ENCODE data around the gene ITSN2. TPM values are rescaled to one million over a fixed set of nuclear protein-coding genes. Genes with fewer than 3 reads are reported as not detected.

The ITSN2 gene
- total RNA-seq, 1 donor from 2014 or later = 49.6 TPM

DNA sequence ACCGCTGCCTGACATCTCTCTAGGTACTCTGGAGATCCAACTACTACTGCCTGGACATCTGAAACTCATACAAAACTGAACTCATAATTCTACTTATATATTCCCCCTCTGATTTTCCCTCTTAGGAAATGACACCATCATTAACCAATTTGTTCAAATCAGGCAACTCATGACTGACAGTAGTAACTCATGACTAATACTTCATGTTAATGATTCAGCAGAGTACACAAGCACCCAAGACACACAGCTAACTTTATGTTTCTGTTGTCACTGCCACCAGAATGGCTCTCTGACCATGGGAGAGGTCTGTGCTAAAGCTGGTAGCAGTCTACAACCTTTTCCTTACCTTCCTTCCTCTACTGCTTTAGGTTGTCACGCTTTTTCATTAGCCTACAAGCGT lies 91.1 kb downstream of the ITSN2 start:
- DNase-seq (ENCODE audit: low spot score) = no peak

DNA sequence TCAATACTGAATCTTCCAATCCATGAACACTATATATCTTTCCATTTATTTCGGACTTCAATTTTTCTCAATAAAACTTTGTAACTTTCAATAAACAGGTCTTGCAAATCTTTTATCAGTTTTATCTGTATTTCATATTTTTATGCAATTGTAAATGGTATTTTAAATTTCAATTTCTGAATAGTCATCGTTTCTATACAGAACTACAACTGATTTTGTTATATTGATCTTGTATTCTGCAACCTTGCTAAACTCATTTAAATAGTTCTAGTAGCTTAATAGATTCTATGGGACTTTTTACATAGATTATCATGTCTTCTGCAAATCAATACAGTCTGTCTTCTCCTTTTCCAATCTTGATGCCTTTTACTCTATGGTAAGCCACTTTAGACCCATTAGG lies 95.1 kb downstream of the ITSN2 start:
- no peak for DNase-seq (ENCODE audit: low spot score)

DNA sequence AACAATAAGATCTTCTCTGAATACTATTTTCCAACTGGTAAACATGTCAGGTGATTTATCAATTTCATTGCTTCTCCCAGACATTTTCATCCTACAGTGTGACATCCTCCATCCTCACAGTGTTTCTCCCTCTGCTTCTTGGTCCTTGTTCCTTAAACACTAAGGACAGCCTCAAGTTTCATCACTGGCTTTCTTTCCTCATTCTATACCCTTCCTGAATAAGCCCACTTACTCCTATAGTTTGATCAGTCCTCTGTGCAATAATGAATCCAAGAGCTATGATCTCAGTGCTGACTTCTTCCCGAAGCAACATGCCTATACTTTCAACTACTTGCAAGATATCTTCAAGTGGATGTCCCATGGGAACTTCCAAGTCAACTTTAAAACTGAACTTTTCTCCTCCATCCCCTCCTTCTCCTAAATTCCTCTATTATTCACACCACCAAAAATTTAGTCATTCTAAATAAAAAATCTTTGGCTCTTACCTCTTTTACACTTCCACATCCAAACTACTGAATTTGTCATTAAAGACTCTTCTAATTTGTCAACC lies 97.8 kb downstream of the ITSN2 start:
- DNase-seq (ENCODE audit: low spot score) = no peak

DNA sequence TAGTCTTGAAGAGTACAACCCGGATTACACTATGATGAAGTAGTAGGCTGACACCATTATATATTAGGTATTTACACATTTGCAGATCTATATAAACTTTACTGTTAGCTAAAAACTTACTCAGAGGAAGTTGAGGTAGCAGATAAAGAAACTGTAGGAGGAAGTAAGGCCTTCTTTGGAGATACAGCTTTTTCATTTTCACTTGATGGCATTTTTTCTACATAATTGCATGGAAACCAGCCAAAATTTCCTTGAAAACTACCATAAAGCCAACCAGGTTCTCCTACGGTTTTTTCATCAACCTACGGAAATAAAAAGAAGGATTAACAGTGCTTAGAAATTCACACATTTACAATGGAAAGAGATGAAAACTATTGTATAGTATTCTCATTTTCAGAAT lies 98.9 kb downstream of the ITSN2 start:
- DNase-seq (ENCODE audit: low spot score) = no peak

DNA sequence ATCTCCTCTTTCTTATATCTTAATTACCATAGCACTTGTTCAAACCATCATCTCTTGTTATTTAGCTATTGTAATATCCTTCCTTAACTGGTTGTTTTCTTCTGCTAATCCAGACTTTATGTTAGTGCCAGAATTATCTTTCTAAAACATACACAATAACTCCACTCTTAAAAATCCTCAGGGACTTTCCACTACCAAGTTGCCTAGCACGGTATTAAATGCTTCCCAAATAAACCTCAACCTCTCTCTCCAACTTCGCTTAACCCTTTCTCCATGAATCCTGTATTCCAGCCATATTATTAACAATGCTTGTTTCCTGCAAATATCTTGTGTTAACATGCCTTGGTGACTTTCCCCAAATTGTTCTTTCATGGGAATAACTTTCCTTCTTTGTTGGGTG lies 101.0 kb downstream of the ITSN2 start:
- DNase-seq (ENCODE audit: low spot score) = no peak

DNA sequence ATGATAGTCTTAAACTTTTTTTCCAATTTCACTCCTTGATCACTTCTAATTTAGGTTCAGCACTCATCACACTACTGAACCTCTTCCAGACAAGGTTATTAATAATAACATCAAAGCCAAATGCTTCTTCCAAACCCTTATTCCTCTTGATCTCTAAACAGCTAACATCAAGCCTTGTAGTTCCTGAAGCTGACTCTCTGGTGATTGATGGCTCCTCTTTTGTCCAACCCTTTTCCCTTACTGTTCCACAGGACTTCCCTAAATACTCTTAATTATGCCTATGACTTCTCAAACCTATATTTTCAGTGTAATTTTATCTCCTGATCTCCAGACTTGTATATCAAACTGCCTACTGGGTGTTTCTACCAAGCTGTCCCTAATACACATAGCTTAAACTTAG lies 101.6 kb downstream of the ITSN2 start:
- no peak for DNase-seq (ENCODE audit: low spot score)

DNA sequence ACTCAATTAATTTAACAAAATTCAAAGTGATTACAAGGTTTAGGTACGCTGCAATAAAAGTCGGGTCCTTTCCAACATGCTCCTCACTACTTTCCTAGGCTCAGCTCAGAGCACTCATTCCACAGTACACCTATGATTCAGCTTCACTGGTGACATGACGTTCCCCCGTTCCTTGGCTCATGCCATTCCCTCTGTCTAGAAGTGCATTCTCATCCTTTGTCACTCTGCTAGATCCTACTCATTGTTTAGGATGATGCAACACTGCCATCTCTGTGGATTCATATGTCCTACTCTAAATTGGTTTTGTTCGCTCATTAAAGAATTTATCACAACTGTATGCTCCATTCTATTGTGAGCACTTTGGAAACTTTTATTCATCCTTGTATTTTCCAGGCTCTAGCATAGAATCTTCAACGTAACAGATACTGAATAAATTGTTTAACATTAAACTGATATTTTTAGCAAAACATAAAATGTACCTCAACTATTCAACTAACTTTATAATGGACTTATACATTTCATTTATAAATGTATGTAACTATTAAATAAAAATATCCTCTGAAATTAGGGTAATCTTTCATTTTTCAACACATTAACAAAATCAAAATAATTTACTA lies 106.9 kb downstream of the ITSN2 start:
- DNase-seq (ENCODE audit: low spot score) = no peak

DNA sequence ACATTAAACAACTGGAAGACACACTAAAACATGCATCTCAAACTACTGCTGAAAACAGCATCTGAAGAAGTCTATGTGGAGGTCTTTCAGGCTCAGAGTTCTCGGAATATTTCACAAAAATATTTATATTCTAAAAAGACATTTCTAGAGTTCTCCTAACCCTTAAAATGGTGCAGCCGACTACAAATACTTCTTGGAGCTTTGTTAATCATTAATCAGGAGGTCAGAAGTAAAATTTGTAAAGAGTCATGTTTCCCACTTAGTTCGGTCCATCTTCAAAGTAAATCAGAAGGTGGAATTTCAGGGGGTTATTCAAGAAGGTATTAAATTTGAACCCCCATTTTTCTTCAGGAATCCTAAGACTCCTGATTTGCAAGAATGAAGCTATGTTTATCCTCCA lies 112.7 kb downstream of the ITSN2 start:
- no peak for DNase-seq (ENCODE audit: low spot score)

DNA sequence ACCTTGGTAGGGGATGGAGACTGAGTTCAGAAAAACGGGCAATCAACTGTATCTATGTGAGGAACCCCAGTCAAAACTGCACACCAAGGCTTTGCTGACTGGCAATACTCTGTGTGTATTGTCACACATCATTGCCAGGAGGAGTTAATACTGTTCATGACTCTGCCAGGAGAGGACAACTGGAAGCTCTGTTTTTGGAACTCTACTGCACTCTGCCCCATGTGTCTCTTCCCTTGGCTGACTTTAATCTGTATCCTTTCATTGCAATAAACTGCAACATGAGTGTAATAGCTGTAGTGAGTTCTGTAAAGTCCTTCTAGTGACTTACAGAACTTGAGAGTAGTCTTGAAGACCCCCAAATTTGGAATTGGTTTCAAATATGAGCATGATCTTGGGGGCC lies 113.2 kb downstream of the ITSN2 start:
- no peak for DNase-seq (ENCODE audit: low spot score)

DNA sequence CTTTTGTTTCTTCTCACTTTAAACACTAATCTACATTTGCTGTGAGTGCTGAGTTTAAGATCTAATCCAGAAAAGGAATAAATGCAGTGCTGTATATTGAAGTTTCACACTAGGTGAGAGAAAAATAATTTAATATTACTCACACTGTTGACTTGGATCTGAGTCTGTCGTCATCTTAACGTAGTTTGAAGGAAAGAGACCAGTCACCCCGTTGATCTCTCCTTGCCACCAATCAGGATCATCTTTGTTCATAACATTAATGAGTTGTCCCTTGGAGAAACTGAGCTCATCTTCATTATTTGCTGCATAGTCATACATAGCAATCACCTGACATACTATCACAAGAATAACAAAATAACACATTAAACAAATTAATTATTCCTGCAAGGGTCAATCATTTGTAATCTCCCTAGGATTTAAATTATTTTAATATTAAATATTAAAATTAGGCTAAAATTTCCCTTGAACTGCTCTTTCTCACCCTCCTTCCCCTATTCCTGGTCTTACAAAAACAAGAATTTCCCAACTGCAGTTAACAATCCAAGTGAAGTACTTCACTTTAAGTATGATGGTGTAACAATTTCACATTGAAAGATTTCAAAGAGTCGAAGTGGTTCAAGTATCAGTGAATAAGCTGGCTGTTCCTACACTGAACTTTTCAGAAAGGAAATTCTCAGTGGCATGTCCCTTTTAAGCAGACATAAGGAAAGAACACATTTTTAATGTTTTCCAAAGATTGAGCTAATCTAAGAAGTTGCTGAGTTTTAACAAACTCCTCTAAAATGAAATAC lies 114.2 kb downstream of the ITSN2 start:
- no peak for DNase-seq (ENCODE audit: low spot score)

DNA sequence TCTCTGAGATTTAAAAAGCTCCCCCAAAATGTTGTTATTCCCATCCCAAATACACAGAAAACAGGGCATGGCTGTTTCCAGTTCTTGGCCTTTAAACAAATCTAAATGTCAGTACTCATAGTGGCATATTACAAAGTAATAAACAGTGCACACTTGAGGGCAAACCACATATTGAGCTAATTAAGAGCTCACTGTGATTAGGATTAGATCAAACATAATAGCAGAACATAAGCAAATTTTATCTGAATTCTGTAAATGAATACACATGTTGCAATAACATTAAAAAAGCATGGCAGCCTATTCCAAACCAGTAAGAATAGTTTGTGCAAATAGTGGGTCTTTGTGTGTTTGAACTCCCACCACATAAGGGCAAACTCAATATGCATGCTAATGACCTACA lies 118.8 kb downstream of the ITSN2 start:
- DNase-seq (ENCODE audit: low spot score) = no peak

DNA sequence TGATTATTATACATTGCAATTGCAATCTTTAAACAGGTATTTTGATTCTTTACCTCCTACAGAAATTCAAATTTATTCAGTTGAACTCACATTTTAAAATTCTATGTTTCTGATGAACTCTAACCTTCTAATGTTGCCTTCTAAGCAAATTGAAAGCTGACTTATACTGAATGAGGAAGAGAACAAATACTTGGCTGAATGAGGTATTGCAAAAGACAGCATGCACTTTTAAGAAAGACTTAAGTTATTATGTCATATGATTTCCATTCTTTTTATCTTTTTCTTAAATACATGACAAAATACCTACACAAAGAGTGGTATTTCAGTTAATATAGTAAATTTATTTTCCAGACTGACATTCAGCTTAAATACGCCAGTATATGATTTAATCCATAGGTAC lies 120.8 kb downstream of the ITSN2 start:
- no peak for DNase-seq (ENCODE audit: low spot score)

DNA sequence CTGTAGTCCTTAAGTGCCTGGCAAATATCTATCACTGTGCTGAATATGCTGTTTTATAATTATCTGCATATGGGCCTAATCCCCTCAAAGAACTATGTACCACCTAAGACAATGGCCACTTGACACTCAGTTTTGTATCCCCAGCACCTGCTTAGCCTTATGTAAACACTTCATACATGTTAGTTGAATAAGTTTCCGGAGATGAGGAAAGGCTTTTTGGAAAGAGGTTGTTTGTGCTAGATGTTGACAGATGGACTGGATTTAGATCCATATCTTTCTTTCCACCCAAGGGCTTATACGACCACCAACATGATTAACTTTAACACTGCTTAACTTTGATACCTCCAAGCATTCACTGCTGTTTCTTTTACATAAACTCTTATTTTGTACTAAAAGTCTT lies 122.2 kb downstream of the ITSN2 start:
- no peak for DNase-seq (ENCODE audit: low spot score)

DNA sequence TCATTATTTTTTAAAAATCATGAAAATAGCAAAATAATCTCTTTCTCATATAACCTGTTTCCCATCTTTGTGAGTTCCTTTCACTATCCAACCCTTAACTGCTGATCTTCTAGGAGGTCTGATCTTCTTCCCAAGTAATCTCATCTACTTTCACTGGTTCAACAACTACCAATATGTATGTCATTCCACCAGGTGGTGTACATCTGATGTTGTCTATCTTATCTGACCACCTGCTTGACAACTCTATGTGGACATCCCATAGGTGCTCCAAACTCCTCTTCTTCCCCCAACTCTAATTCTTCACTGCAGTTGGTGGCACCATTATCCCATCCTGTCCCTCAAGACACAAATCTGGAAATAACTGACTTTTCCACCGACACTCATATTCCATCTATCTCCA lies 123.0 kb downstream of the ITSN2 start:
- DNase-seq (ENCODE audit: low spot score) = no peak

DNA sequence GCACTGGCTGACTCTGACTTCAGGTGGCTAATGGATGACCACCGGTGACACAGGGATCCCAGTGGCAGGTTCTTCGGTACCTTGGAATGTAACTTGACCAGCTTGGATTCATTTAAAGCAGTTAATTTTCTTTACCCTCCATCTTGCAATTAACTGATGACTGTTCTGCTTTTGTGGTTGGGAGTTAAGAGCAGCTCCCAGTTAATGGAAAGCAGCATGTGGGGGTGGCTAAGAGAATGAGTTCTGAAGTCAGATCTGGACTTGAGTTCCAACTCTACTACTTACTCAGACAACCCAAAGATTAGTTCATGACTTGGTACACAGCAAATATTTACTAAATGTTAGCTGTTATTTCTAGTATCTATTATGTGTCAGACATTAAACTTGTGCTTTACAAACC lies 127.0 kb downstream of the ITSN2 start:
- DNase-seq (ENCODE audit: low spot score) = no peak

DNA sequence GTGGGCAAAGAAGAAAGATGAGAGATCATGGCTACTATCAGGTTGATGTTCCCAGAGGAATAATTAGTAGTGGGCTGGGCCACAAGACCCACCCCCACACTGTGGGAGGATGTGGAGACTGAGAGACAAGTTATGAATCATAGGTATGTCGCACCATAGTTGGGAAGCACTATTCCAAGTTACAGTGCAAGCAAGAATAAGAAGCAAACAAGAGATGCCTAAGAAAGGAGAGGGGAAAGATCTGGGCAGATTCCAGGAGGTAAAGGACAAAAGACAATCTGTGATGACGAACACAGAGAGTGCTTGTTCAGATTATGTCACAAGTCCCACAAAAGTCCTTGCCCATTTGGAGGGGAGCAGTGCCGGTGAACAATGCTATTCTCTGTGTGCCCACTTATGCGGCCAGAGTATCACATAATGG lies 128.9 kb downstream of the ITSN2 start:
- DNase-seq (ENCODE audit: low spot score) = no peak

DNA sequence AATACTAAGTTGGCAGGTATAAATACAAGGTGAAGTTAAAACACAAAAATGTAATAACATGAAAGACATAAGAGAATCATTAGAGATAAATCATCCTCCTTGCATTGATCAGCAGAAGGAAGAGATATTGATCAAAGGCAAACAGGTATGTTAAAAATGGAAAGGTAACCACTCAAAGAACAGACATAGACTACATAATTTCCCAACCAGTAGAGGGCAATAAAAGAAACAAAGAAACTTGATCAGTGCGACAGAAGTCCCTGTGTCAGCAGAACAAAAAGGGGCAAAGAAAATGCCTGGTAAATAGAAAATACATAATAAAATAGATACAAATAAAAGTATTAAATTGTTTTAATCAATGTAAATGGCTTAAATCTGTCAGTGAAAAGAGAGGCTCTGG lies 131.9 kb downstream of the ITSN2 start:
- DNase-seq (ENCODE audit: low spot score) = no peak

DNA sequence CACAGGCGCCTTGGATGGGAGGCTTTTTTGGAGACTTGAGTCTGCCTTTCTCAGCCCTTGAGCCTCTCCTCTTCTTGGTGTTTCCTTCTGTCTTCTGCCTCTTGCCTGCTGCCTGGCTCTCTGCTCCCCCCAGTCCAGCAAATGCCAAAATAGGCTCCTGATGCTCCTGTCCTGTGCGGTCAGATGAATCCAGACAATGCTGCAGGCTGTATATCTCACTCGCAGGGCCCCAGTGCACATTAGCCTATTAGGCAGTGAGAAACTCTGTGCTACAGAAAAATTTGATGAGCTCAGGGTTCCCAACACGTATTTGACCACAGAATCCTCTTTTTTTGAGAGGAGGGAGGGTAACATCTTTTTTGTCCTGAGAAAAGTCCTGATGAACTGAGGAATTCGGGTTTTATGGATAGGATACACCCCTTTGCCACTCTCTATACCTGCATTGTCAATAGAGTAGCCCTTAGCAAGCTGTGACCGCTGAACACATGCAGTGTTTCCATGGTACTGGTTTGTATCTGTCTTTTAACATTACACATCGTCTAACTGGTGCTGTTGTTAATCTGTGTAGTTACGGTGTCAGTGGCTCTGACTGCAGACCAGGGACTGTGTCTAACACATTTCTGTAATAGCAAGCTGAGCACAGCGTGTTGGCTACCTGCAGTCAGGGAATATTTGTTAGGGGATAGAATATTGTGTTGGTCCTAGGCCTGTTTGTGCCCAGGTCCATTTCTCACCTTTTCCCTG lies 134.7 kb downstream of the ITSN2 start:
- no peak for DNase-seq (ENCODE audit: low spot score)

DNA sequence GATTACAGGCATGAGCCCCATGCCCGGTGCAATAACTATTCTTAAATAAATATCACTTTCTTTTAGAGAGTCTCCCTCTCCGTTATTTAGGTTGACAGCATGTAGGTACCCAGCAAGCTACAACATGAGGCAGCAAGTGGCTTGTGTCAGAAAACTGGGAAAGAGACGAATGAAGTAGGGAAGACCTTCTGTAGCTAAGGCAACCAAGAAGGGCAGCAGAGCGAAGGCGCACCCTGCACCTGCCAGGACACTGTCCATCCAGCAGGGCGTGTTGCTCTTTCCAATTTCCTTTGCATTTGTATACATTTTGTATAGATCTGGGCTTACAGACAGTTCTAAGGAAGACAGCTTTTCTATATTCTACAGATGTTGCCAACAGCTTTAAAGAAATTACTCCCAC lies 137.4 kb downstream of the ITSN2 start:
- DNase-seq (ENCODE audit: low spot score) = no peak

DNA sequence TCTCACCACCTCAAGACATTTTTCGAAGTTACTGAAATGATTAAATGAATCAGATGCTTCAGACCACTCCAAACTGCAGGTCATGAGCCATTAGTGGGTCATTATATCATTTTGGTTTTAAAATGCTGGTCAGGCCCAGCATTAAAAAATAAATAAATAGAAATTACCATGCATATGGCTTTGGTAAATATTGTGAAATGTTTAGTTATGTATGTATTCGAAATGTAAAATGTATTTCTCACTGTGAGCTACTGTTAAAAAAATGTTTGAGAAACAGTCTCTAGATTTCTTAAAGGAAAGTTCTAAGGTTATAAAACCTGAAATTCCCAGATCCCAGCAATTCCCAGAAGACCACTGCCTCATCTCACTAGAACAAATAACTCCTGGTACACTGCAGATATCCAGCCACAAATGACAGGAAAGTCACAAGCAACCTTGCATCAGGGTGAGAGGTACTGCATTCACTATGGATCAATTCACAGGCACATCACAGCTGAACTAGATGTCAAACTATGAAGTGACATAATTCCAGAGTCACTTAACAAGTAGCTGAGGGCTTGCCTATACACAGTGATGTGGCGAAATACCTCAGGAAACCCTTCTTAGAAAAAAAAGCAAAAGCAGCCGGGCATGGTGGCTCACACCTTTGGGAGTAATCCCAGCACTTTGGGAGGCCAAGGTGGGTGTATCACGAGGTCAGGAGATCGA lies 138.8 kb downstream of the ITSN2 start:
- no peak for DNase-seq (ENCODE audit: low spot score)

DNA sequence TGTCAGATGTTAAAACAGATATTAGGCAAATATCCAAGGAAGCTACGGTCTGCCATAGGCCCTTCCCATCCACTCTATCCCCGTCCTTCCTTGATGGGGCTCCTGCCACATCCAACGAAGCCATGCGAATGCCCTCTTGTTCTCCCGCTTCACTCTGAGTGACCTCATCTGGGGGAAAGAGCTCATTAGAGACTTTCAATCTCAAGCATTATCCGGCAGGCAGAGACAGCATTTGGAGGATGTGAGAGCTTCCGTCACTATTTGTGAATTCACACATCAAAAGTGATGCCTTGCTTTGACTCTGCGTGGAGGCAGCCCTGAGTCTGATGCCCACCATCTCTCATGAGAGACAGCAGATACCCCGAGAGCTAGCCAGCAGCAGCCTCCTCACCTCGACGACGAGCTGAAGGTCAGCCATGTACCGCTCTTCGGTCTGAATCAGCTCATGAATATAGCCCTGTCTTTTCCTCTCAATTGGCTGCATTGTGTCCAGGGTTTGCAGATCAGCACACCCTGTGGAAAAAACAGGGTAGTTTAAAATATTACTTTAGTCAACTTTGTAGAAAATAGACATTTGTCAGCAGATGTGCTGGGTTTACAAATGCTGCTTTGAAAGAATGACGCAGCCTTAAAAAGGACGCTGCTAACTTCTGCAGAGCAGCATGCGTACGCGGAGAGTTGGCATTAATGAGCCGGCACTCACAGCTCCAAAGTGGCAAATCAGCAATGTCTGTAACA lies 139.6 kb downstream of the ITSN2 start:
- DNase-seq (ENCODE audit: low spot score) = no peak
